CD14-positive monocyte (primary cell): ENCODE data around the gene AHSA1. TPM values are rescaled to one million over a fixed set of nuclear protein-coding genes. Genes with fewer than 3 reads are reported as not detected.

Experiments
- DNase-seq, 3 donors: peaks; one replicate each; pipeline ENCODE4 v3.0.0-alpha.2; 2011 to 2022
- H2AFZ ChIP-seq: 2 replicates; pipeline ENCODE4 v1.6.0; 2012; ENCODE audit warnings: mild to moderate bottlenecking, low read depth, low read length, inconsistent platforms; ENCODE audit not compliant: insufficient read depth, poor library complexity, severe bottlenecking
- H3K27ac ChIP-seq, 2 donors: 1 replicate in 1 of 2; 2 replicates in 1 of 2; pipeline ENCODE4 v1.5.1; 2012 to 2013; ENCODE audit warnings: low read length in 2 of 2, control low read depth in 1 of 2, inconsistent platforms in 1 of 2, low read depth in 1 of 2, mild to moderate bottlenecking in 1 of 2
- H3K27me3 ChIP-seq, 2 donors: one replicate each; pipeline versions ENCODE4 v1.6.0 to v1.6.1; 2011 to 2013; ENCODE audit warnings: low read length in 2 of 2; ENCODE audit not compliant: control insufficient read depth in 2 of 2, insufficient read depth in 2 of 2
- H3K36me3 ChIP-seq, 2 donors: replicated peaks in 1 of 2; 1 replicate in 1 of 2; 2 replicates in 1 of 2; pipeline versions ENCODE4 v1.5.1 to v1.6.1; 2012 to 2013; ENCODE audit warnings: low read length in 2 of 2, control low read depth in 1 of 2, inconsistent platforms in 1 of 2, mild to moderate bottlenecking in 1 of 2; ENCODE audit not compliant: insufficient read depth in 2 of 2, control insufficient read depth in 1 of 2
- H3K4me1 ChIP-seq, 2 donors: 1 replicate in 1 of 2; 2 replicates in 1 of 2; pipeline versions ENCODE4 v1.5.1 to v1.6.1; 2012 to 2013; ENCODE audit warnings: low read length in 2 of 2, control low read depth in 1 of 2, inconsistent platforms in 1 of 2, mild to moderate bottlenecking in 1 of 2, moderate library complexity in 1 of 2; ENCODE audit not compliant: insufficient read depth in 2 of 2, control insufficient read depth in 1 of 2
- H3K4me2 ChIP-seq: replicated peaks from 2 replicates; pipeline ENCODE3; 2012; ENCODE audit warnings: low read length, moderate library complexity, mild to moderate bottlenecking; ENCODE audit not compliant: poor library complexity, severe bottlenecking; ENCODE audit errors: extremely low read depth
- H3K4me3 ChIP-seq, 3 experiments: fragments of 200-600 bp in 1 of 3; sonication (generic) in 1 of 3; replicated peaks in 1 of 3; 1 replicate in 2 of 3; 2 replicates in 1 of 3; pipeline ENCODE4 v1.5.1; 2011 to 2013; ENCODE audit warnings: low read length in 3 of 3, mild to moderate bottlenecking in 3 of 3, control low read depth in 2 of 3, low read depth in 2 of 3, inconsistent platforms in 1 of 3, moderate library complexity in 1 of 3
- H3K79me2 ChIP-seq: 2 replicates; pipeline ENCODE4 v1.6.0; 2012; ENCODE audit warnings: mild to moderate bottlenecking, control low read depth, inconsistent platforms, low read length, moderate library complexity; ENCODE audit not compliant: insufficient read depth
- H3K9ac ChIP-seq: 2 replicates; pipeline ENCODE4 v1.6.0; 2017; ENCODE audit warnings: low read length, mild to moderate bottlenecking; ENCODE audit not compliant: insufficient read depth, poor library complexity, severe bottlenecking
- H3K9me3 ChIP-seq, 2 donors: replicated peaks in 1 of 2; 1 replicate in 1 of 2; 2 replicates in 1 of 2; pipeline versions ENCODE4 v1.5.1 to v1.6.1; 2012 to 2013; ENCODE audit warnings: low read length in 2 of 2, control low read depth in 1 of 2; ENCODE audit not compliant: control insufficient read depth in 1 of 2, insufficient read depth in 1 of 2
- H4K20me1 ChIP-seq: 2 replicates; pipeline ENCODE4 v1.6.0; 2012; ENCODE audit warnings: mild to moderate bottlenecking, low read length, control low read depth, moderate library complexity; ENCODE audit not compliant: insufficient read depth
- H3K27ac Mint-ChIP-seq, 7 donors: one replicate each; pipeline ENCODE4 v1.8.0; 2020; ENCODE audit warnings: mild to moderate bottlenecking in 7 of 7, mixed read lengths in 7 of 7, moderate library complexity in 6 of 7, inconsistent platforms in 2 of 7
- H3K27me3 Mint-ChIP-seq, 3 donors: one replicate each; pipeline ENCODE4 v1.8.0; 2021 to 2022; ENCODE audit warnings: low read depth in 3 of 3, mild to moderate bottlenecking in 3 of 3, mixed read lengths in 3 of 3, moderate library complexity in 3 of 3, inconsistent platforms in 1 of 3
- H3K36me3 Mint-ChIP-seq, 2 donors: one replicate each; pipeline ENCODE4 v1.8.0; 2020; ENCODE audit warnings: mixed read lengths in 2 of 2, inconsistent platforms in 1 of 2, mild to moderate bottlenecking in 1 of 2
- H3K4me1 Mint-ChIP-seq: one replicate; pipeline ENCODE4 v1.8.0; 2020; ENCODE audit warnings: mild to moderate bottlenecking, mixed read lengths
- H3K4me3 Mint-ChIP-seq, 2 donors: one replicate each; pipeline ENCODE4 v1.8.0; 2020; ENCODE audit warnings: mild to moderate bottlenecking in 2 of 2, mixed read lengths in 2 of 2, moderate library complexity in 1 of 2
- H3K9me3 Mint-ChIP-seq, 7 donors: one replicate each; pipeline ENCODE4 v1.8.0; 2020 to 2022; ENCODE audit warnings: mixed read lengths in 7 of 7, mild to moderate bottlenecking in 6 of 7, moderate library complexity in 6 of 7, inconsistent platforms in 2 of 7
- WGBS: methylation state at CpG from one replicate; pipeline ENCODE4 v1.1.5; 2013; ENCODE audit warnings: missing lambda C conversion rate; ENCODE audit not compliant: insufficient coverage; 5-methylcytosine and 5-hydroxymethylcytosine counted together
- intact Hi-C, 2 donors: fragments of 100-400 bp; cut with micrococcal nuclease; formaldehyde crosslinking; loops; one replicate each; pipeline versions ENCODE4 v1.15.0 to v1.15.1; 2023
- polyA plus RNA-seq, 3 donors: library from polyadenylated mRNA; depleted of rRNA in 1 of 3; unstranded in 2 of 3; stranded (reverse) in 1 of 3; fragments of 300-500 nt in 2 of 3; fragments of >200 nt in 1 of 3; fragmentation: Illumina TruSeq in 2 of 3; gene quantifications; 1 replicate in 2 of 3; 2 replicates in 1 of 3; pipeline ENCODE4 v1.2.3, GENCODE V29; 2012 to 2021
- TF ChIP-seq, protein P1 (sequence below): fragments of 200-600 bp; IDR thresholded peaks from one replicate; pipeline ENCODE4 v1.8.0; 2022; ENCODE audit warnings: antibody characterized with exemption, mild to moderate bottlenecking

The AHSA1 gene
- polyA plus RNA-seq, 3 donors, result 59.5 to 72.5 (median 71.5) TPM

GRCh38 chr14:77423423-77423822, 34.5 kb upstream of the AHSA1 start, which contains the start of gene NOXRED1:
Gene NOXRED1, minus strand, starts transcription at chr14:77423523. Its CDS starts 634 bp downstream, at chr14:77422889.
- Histone ChIP-seq H3K27ac (no peak within 1 kb of the TSS), H3K36me3 (peaks cover 56 to 82% of the 10 kb centered on the region in 2 donors), H3K9me3 (peaks cover 14 to 24% of the 10 kb centered on the region in 2 donors), H4K20me1 (no peaks in the 10 kb centered on the region), H3K4me3 (no peak within 1 kb of the TSS), H3K4me1 (no peaks in the 10 kb centered on the region), H3K4me2 (no peak within 1 kb of the TSS), H2AFZ (no peak within 1 kb of the TSS), H3K27me3 (no peaks in the 10 kb centered on the region), H3K79me2 (no peaks in the 10 kb centered on the region), H3K9ac (no peak within 1 kb of the TSS)
- no peaks in the 10 kb centered on the region for H3K4me1 Mint-ChIP-seq
- peaks cover 65 to 74% of the 10 kb centered on the region in 2 donors for H3K36me3 Mint-ChIP-seq
- H3K4me3 Mint-ChIP-seq, result no peak within 1 kb of the TSS
- intact Hi-C loops, result no loop called here
- no CpG with 5 or more reads among the region's 1 CpG for WGBS
- H3K27ac Mint-ChIP-seq, result no peak within 1 kb of the TSS
- no peak for DNase-seq
- peaks cover 6 to 23% (median 18%) of the 10 kb centered on the region in 7 donors for H3K9me3 Mint-ChIP-seq
- peaks cover 0 to 3% (median 0%) of the 10 kb centered on the region in 3 donors for H3K27me3 Mint-ChIP-seq
- TF ChIP-seq, protein P1, sequence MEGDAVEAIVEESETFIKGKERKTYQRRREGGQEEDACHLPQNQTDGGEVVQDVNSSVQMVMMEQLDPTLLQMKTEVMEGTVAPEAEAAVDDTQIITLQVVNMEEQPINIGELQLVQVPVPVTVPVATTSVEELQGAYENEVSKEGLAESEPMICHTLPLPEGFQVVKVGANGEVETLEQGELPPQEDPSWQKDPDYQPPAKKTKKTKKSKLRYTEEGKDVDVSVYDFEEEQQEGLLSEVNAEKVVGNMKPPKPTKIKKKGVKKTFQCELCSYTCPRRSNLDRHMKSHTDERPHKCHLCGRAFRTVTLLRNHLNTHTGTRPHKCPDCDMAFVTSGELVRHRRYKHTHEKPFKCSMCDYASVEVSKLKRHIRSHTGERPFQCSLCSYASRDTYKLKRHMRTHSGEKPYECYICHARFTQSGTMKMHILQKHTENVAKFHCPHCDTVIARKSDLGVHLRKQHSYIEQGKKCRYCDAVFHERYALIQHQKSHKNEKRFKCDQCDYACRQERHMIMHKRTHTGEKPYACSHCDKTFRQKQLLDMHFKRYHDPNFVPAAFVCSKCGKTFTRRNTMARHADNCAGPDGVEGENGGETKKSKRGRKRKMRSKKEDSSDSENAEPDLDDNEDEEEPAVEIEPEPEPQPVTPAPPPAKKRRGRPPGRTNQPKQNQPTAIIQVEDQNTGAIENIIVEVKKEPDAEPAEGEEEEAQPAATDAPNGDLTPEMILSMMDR, result no peak

DNA sequence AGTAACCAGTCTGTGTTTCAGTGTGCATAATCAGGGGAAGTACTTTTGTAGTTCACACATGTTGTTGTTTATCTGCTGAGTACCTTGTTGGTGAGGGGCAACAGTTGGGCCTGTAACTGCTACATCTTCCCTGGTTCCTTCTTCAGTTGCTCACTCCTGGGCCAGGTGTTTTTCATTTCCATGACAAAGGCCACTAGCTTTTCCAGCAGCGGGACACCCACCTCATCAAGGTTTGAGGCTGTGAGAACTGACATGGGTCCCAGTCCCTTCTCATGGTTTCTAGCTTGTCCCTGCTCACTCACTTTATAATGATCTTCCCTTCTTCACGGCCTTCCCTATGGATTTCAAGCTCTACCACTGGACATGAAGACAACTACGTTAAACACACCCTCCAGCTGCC, 33.0 kb upstream of the AHSA1 start:
- H3K79me2 ChIP-seq, result no peaks in the 10 kb centered on the region
- H3K27ac ChIP-seq, result no peak overlapping the region
- H3K4me1 ChIP-seq, result no peaks in the 10 kb centered on the region
- TF ChIP-seq, protein P1, result no peak
- H3K27me3 ChIP-seq, result no peaks in the 10 kb centered on the region
- H3K9me3 Mint-ChIP-seq, result peaks cover 3 to 8% (median 4%) of the 10 kb centered on the region in 7 donors
- H3K4me1 Mint-ChIP-seq, result no peaks in the 10 kb centered on the region
- H3K9me3 ChIP-seq, result peaks cover 0 to 10% of the 10 kb centered on the region in 2 donors
- DNase-seq, result no peak
- H3K4me3 Mint-ChIP-seq, result no peak overlapping the region
- WGBS, result 100% methylated on average over 2 of the region's 3 CpGs
- no peaks in the 10 kb centered on the region for H4K20me1 ChIP-seq
- no peak overlapping the region for H3K9ac ChIP-seq
- H3K27ac Mint-ChIP-seq, result no peak overlapping the region
- peaks cover 71 to 96% of the 10 kb centered on the region in 2 donors for H3K36me3 ChIP-seq
- H3K27me3 Mint-ChIP-seq, result peaks cover 0 to 3% (median 0%) of the 10 kb centered on the region in 3 donors
- intact Hi-C loops, result no loop called here
- H2AFZ ChIP-seq, result no peak overlapping the region
- no peak overlapping the region for H3K4me2 ChIP-seq
- peaks cover 79 to 85% of the 10 kb centered on the region in 2 donors for H3K36me3 Mint-ChIP-seq
- H3K4me3 ChIP-seq, result no peak overlapping the region
